GM12878 (cell line): ENCODE results near the gene S100A4. TPM values are rescaled to one million over a fixed set of nuclear protein-coding genes. Genes with fewer than 3 reads are reported as not detected.

Experiments
- ATAC-seq: fragments of 200-7000 bp; cut with Tn5 transposase; 3 replicates; pipeline ENCODE4 v1.9.1; 2020; ENCODE audit warnings: mild to moderate bottlenecking, moderate library complexity
- BruUV-seq: library from RNA; stranded (reverse); fragments of 400-500 nt; replicated peaks from 2 replicates; lab custom pipeline; 2021; lab: Mats Ljungman, UMichigan
- CTCF ChIA-PET: fragments of 300-600 bp; sonication (Branson Sonifier 250); formaldehyde crosslinking; extraction: SDS; loops from one replicate; lab custom pipeline; 2021; ENCODE audit warnings: inconsistent platforms; lab: Yijun Ruan, JAX
- POLR2A ChIA-PET: fragments of 350-600 bp; formaldehyde crosslinking; extraction: SDS; loops from one replicate; lab custom pipeline; 2021; ENCODE audit warnings: inconsistent platforms; lab: Charles Lee
- RAD21 ChIA-PET: fragments of 300-600 bp; sonication (Branson Sonifier 250); formaldehyde crosslinking; loops from one replicate; lab custom pipeline; 2023; ENCODE audit warnings: antibody characterized with exemption; ENCODE audit not compliant: unreplicated experiment; lab: Charles Lee
- SMC1A ChIA-PET: fragments of 300-600 bp; sonication (Branson Sonifier 250); formaldehyde crosslinking; loops from one replicate; lab custom pipeline; 2023; ENCODE audit not compliant: unreplicated experiment, uncharacterized antibody; lab: Charles Lee
- DNase-seq: peaks from one replicate; pipeline ENCODE4 v3.0.0-alpha.2; 2011; ENCODE audit warnings: low read depth, low spot score
- FAIRE-seq: peaks from 3 replicates; lab custom pipeline; 2011; peaks lifted over from hg19 to GRCh38; lab: Jason Lieb, UNC
- H2AFZ ChIP-seq: 2 replicates; pipeline ENCODE4 v1.6.0; 2011; ENCODE audit warnings: low read depth, low read length, control low read depth; ENCODE audit not compliant: control insufficient read depth
- H3K27ac ChIP-seq: 2 replicates; pipeline ENCODE4 v1.5.1; 2011; ENCODE audit warnings: control low read depth; ENCODE audit not compliant: control insufficient read depth, insufficient read depth
- H3K27me3 ChIP-seq, 2 experiments: replicated peaks in 1 of 2; 2 replicates each; pipeline versions ENCODE4 v1.6.0 to v1.6.1; 2011; ENCODE audit warnings: low read length in 1 of 2; ENCODE audit not compliant: control insufficient read depth in 2 of 2, insufficient read depth in 2 of 2
- H3K36me3 ChIP-seq, 2 experiments: 2 replicates each; pipeline ENCODE4 v1.5.1; 2011; ENCODE audit warnings: low read length in 1 of 2; ENCODE audit not compliant: control insufficient read depth in 2 of 2, insufficient read depth in 2 of 2
- H3K4me1 ChIP-seq: 2 replicates; pipeline ENCODE4 v1.6.1; 2011; ENCODE audit warnings: mild to moderate bottlenecking, low read length, moderate library complexity, mixed read lengths; ENCODE audit not compliant: control insufficient read depth, insufficient read depth
- H3K4me2 ChIP-seq: 2 replicates; pipeline ENCODE4 v1.6.0; 2011; ENCODE audit warnings: control low read depth; ENCODE audit not compliant: control insufficient read depth, insufficient read depth
- H3K4me3 ChIP-seq: fragments of 200-600 bp; sonication (generic); 2 replicates; pipeline ENCODE4 v1.5.1; 2016
- H3K79me2 ChIP-seq: 2 replicates; pipeline ENCODE4 v1.6.0; 2011; ENCODE audit warnings: low read length; ENCODE audit not compliant: control insufficient read depth, insufficient read depth
- H3K9ac ChIP-seq: 2 replicates; pipeline ENCODE4 v1.8.0; 2011; ENCODE audit warnings: low read length, control low read depth, mixed read lengths; ENCODE audit not compliant: control insufficient read depth, insufficient read depth
- H3K9me3 ChIP-seq: replicated peaks from 3 replicates; pipeline ENCODE4 v1.5.1; 2011; ENCODE audit warnings: mild to moderate bottlenecking, low read length; ENCODE audit not compliant: control insufficient read depth, insufficient read depth
- H4K20me1 ChIP-seq: 2 replicates; pipeline ENCODE4 v1.6.0; 2011; ENCODE audit not compliant: control insufficient read depth, insufficient read depth
- ATF7 ChIP-seq: fragments of 450-650 bp; IDR thresholded peaks from 2 replicates; pipeline ENCODE4 v1.6.1; 2016; ENCODE audit warnings: low read depth, mild to moderate bottlenecking
- HDGF ChIP-seq: fragments of 450-650 bp; IDR thresholded peaks from 2 replicates; pipeline ENCODE4 v1.6.1; 2016; ENCODE audit warnings: antibody characterized with exemption
- IKZF2 ChIP-seq, 2 experiments: fragments of 450-650 bp; IDR thresholded peaks; 2 replicates each; pipeline ENCODE4 v1.6.1; 2017; ENCODE audit warnings: mild to moderate bottlenecking in 2 of 2, moderate library complexity in 2 of 2
- NBN ChIP-seq: fragments of 450-650 bp; IDR thresholded peaks from 2 replicates; pipeline ENCODE4 v1.6.1; 2016
- NFXL1 ChIP-seq: fragments of 450-650 bp; IDR thresholded peaks from 2 replicates; pipeline ENCODE4 v1.6.1; 2017; ENCODE audit warnings: antibody characterized with exemption, mild to moderate bottlenecking, borderline replicate concordance
- NFYB ChIP-seq: IDR thresholded peaks from 2 replicates; pipeline ENCODE4 v1.6.1; 2011; ENCODE audit warnings: low read depth, mild to moderate bottlenecking, low read length, improper control_type of control experiment, moderate library complexity; ENCODE audit not compliant: insufficient read depth
- POLR2A ChIP-seq: IDR thresholded peaks from 2 replicates; pipeline ENCODE4 v1.6.1; 2011; ENCODE audit warnings: low read depth, mild to moderate bottlenecking, low read length
- RAD51 ChIP-seq: fragments of 450-650 bp; IDR thresholded peaks from 2 replicates; pipeline ENCODE4 v1.6.1; 2016; ENCODE audit warnings: moderate library complexity, mild to moderate bottlenecking, inconsistent platforms
- TAF1 ChIP-seq: IDR thresholded peaks from 2 replicates; pipeline ENCODE4 v1.6.1; 2011; ENCODE audit warnings: mild to moderate bottlenecking, low read depth, low read length, borderline replicate concordance
- ZSCAN29 ChIP-seq: fragments of 450-650 bp; IDR thresholded peaks from 2 replicates; pipeline ENCODE4 v1.6.1; 2017; ENCODE audit warnings: mild to moderate bottlenecking, moderate library complexity
- ZZZ3 ChIP-seq: IDR thresholded peaks from 2 replicates; pipeline ENCODE4 v1.6.1; 2011; ENCODE audit warnings: low read depth; ENCODE audit not compliant: control insufficient read depth, insufficient read length
- WGBS: methylation state at CpG from one replicate; pipeline ENCODE4 v1.1.6; 2016; ENCODE audit warnings: low lambda C conversion rate; ENCODE audit not compliant: insufficient replicate concordance, insufficient coverage; ENCODE audit errors: missing lambda C conversion rate; 5-methylcytosine and 5-hydroxymethylcytosine counted together
- in situ Hi-C: fragments of 300-500 bp; cut with MboI; formaldehyde crosslinking; loops from 9 replicates; pipeline ENCODE4 v1.14.3; 2018; ENCODE audit warnings: mixed read lengths
- intact Hi-C: fragments of 100-400 bp; cut with micrococcal nuclease; formaldehyde crosslinking; loops from one replicate; pipeline ENCODE4 v1.14.2; 2022; ENCODE audit not compliant: unreplicated experiment
- polyA plus RNA-seq, 11 experiments: library from polyadenylated mRNA; depleted of rRNA in 4 of 11; unstranded in 6 of 11; stranded (reverse) in 5 of 11; fragments of >200 nt; fragmentation: Nextera tagmentation in 4 of 11; fragmentation: Illumina TruSeq in 1 of 11; extraction: Ambion mirVana in 4 of 11; extraction: Trizol in 1 of 11; gene quantifications; 1 replicate in 1 of 11; 2 replicates in 10 of 11; pipeline versions ENCODE4 v1.2.1 to v1.2.3, GENCODE V29; 2011 to 2016; ENCODE audit warnings: inconsistent platforms in 2 of 11, missing spikeins in 2 of 11, low read depth in 1 of 11
- total RNA-seq, 4 experiments: library from RNA; depleted of rRNA in 3 of 4; stranded (reverse); fragments of >200 nt in 3 of 4; fragmentation: Illumina TruSeq in 1 of 4; extraction: Trizol in 1 of 4; gene quantifications; 2 replicates each; pipeline versions ENCODE4 v1.2.1 to v1.2.3, GENCODE V29; 2013 to 2021
- TF ChIP-seq, protein P1 (sequence below): IDR thresholded peaks from 2 replicates; pipeline ENCODE4 v1.6.1; 2012; ENCODE audit warnings: low read depth, low read length, improper control_type of control experiment
- TF ChIP-seq, protein P2 (sequence below): IDR thresholded peaks from 2 replicates; pipeline ENCODE4 v1.6.1; 2012; ENCODE audit warnings: low read depth, low read length, improper control_type of control experiment
- TF ChIP-seq, protein P3 (sequence below): fragments of 450-650 bp; IDR thresholded peaks from 2 replicates; pipeline ENCODE4 v1.6.1; 2016; ENCODE audit warnings: mild to moderate bottlenecking
- TF ChIP-seq, protein P4 (sequence below): fragments of 450-650 bp; IDR thresholded peaks from 2 replicates; pipeline ENCODE4 v1.6.1; 2018; ENCODE audit warnings: mild to moderate bottlenecking, low read depth, moderate library complexity; ENCODE audit not compliant: partially characterized antibody

S100A4 gene
- total and polyA plus RNA-seq, 10 of the 15 experiments (the other 5 are each of a cell fraction or from before 2014, with no cell fraction given) = 4.3 to 104 (median 27.3) TPM

DNA sequence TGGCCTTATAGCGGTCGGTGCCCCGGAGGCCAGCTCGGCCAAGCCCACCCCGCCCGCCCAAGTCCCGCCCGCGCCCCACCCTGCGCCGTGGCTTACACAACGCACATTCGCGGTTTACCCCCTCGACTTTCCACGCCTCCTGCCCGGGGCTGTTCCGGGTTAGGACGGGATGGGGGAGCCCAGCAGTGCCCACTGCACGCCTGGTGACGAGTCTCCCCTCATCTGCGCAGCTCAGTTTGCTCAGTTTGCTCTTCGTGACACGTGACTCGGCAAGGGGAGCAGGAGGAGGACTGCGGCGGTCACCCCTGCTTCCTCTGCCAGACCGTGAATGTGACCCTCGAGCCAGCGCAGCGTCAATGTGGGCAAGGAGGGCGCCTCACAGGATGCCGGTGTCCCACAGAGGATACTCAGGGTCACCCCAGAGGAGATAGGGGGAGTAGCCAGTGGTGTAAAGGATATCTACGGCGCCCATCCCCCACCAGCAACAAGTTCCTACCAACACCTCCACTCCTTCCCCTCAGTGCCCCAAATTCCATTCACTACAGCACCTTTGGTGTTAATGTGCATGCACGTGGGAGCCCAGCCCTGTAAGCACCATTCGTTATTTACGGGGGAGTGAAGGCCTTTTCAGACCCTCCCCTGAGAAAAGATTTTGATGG lies 9.5 kb downstream of the S100A4 start (continued):
- TF ChIP-seq, protein P1, sequence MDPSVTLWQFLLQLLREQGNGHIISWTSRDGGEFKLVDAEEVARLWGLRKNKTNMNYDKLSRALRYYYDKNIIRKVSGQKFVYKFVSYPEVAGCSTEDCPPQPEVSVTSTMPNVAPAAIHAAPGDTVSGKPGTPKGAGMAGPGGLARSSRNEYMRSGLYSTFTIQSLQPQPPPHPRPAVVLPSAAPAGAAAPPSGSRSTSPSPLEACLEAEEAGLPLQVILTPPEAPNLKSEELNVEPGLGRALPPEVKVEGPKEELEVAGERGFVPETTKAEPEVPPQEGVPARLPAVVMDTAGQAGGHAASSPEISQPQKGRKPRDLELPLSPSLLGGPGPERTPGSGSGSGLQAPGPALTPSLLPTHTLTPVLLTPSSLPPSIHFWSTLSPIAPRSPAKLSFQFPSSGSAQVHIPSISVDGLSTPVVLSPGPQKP = no peak
- TF ChIP-seq TAF1 (no peak), ZZZ3 (no peak), NFXL1 (no peak), NFYB (no peak), ZSCAN29 (no peak)
- TF ChIP-seq, protein P2, sequence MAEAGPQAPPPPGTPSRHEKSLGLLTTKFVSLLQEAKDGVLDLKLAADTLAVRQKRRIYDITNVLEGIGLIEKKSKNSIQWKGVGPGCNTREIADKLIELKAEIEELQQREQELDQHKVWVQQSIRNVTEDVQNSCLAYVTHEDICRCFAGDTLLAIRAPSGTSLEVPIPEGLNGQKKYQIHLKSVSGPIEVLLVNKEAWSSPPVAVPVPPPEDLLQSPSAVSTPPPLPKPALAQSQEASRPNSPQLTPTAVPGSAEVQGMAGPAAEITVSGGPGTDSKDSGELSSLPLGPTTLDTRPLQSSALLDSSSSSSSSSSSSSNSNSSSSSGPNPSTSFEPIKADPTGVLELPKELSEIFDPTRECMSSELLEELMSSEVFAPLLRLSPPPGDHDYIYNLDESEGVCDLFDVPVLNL = no peak

DNA sequence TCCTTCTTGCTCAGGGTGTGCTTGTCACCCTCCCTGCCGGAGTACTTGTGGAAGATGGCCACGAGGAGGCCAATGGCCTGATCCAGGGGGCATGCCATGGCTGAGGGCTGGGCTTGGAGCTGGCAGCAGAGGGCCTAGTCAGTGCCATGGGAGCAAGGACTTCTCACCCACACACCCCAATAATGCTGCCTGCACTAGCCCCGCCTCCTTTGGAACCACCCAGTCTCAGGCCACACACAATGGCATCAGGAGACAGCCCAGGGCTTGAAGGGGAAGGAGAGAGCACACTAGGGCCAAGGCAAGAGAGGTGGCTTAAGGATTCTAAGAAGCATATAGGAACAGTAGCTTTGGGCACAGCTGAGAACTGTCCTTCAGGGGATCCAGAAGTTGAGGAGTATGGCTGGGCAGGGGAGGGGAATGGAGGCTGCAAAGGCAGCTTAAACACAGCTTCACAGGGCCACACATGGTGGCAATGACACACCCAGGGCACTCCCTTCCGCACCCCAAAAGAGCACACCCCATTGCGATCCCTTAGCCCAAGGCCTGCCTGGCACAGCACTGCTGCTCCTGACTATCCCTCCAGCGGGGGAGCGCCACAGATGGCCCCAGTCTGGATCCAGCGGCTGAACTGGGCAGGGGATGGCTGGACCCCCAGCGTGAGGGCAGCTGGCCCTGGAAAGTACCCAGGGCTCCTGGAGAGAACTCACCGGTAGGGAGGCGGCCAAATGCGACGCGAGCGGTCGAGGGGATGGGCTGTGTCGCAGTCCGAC lies 10.2 kb downstream of the S100A4 start, which contains the start of gene S100A6:
Gene S100A6 (minus strand): TSS at position 750 of the 770 bp plus-strand sequence. CDS start 652 bp downstream, at position 98.
- H3K79me2 ChIP-seq = no peaks in the 10 kb centered on the region; the same call in 1 of the 2 replicates
- ChIA-PET CTCF (interaction anchor here (0.8 to 8.6 kb wide), 14 partner anchors 9 to 452 kb away, joined by 3 to 216 read pairs (median 4); partner anchors contain the start of genes CHTOP, RAB13, S100A13 and S100A16), SMC1A (interaction anchor here (0.6 to 5.6 kb wide), 11 partner anchors 9 to 189 kb away, joined by 3 to 72 read pairs (median 9); partner anchors contain the start of genes S100A2 and S100A4), RAD21 (interaction anchor here (0.8 to 6.4 kb wide), 15 partner anchors 9 to 199 kb away, joined by 3 to 74 read pairs (median 4); partner anchors contain the start of genes CHTOP, S100A13, S100A2 and S100A4), POLR2A (interaction anchor here (0.8 to 3.2 kb wide), 10 partner anchors 10 to 208 kb away, joined by 3 to 29 read pairs (median 6); partner anchors contain the start of genes CHTOP, S100A2 and S100A4)
- no peaks in the 10 kb centered on the region for H4K20me1 ChIP-seq
- WGBS = 5% methylated on average over 18 of the region's 18 CpGs
- peak within 1 kb of the TSS; percentile 96 for H2AFZ ChIP-seq
- H3K9me3 ChIP-seq = no peaks in the 10 kb centered on the region
- ATAC-seq = peak; percentile 64
- BruUV-seq = TSS peak; percentile 82
- H3K4me1 ChIP-seq = peaks cover 12% of the 10 kb centered on the region
- no peak for DNase-seq
- in situ Hi-C loops = no loop called here
- H3K9ac ChIP-seq = peak within 1 kb of the TSS; percentile 67
- H3K27me3 ChIP-seq = no peaks in the 10 kb centered on the region
- peak within 1 kb of the TSS; percentile 99 for H3K4me2 ChIP-seq
- H3K36me3 ChIP-seq = no peaks in the 10 kb centered on the region
- peak; percentile 49 for FAIRE-seq
- no peak within 1 kb of the TSS; the same call in 1 of the 2 replicates for H3K27ac ChIP-seq
- H3K4me3 ChIP-seq = peak within 1 kb of the TSS; percentile 67
- intact Hi-C loops = no loop called here
- TF ChIP-seq ATF7 (no peak), NBN (peak; percentile 21; the same call in 1 of the 2 replicates), RAD51 (no peak), IKZF2 (IDR thresholded peaks at IDR 0.05) (no peak), HDGF (peak; percentile 71; the same call in 1 of the 2 replicates), POLR2A (no peak)
- TF ChIP-seq, protein P3, sequence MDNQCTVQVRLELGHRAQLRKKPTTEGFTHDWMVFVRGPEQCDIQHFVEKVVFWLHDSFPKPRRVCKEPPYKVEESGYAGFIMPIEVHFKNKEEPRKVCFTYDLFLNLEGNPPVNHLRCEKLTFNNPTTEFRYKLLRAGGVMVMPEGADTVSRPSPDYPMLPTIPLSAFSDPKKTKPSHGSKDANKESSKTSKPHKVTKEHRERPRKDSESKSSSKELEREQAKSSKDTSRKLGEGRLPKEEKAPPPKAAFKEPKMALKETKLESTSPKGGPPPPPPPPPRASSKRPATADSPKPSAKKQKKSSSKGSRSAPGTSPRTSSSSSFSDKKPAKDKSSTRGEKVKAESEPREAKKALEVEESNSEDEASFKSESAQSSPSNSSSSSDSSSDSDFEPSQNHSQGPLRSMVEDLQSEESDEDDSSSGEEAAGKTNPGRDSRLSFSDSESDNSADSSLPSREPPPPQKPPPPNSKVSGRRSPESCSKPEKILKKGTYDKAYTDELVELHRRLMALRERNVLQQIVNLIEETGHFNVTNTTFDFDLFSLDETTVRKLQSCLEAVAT = peak; percentile 36; the same call in 1 of the 2 replicates
- TF ChIP-seq, protein P4, sequence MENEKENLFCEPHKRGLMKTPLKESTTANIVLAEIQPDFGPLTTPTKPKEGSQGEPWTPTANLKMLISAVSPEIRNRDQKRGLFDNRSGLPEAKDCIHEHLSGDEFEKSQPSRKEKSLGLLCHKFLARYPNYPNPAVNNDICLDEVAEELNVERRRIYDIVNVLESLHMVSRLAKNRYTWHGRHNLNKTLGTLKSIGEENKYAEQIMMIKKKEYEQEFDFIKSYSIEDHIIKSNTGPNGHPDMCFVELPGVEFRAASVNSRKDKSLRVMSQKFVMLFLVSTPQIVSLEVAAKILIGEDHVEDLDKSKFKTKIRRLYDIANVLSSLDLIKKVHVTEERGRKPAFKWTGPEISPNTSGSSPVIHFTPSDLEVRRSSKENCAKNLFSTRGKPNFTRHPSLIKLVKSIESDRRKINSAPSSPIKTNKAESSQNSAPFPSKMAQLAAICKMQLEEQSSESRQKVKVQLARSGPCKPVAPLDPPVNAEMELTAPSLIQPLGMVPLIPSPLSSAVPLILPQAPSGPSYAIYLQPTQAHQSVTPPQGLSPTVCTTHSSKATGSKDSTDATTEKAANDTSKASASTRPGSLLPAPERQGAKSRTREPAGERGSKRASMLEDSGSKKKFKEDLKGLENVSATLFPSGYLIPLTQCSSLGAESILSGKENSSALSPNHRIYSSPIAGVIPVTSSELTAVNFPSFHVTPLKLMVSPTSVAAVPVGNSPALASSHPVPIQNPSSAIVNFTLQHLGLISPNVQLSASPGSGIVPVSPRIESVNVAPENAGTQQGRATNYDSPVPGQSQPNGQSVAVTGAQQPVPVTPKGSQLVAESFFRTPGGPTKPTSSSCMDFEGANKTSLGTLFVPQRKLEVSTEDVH = no peak
